ENCODE measurements around the gene POLD3. TPM values are rescaled to one million over a fixed set of nuclear protein-coding genes. Genes with fewer than 3 reads are reported as not detected.
"Not testable (repeated sequence)": the region's sequence is repeated elsewhere in the genome, so short reads cannot be mapped to it uniquely, and the experiment has no call there.

Gene POLD3
- total RNA-seq, 2 donors from 2014 or later, result 38.5 to 52.2 TPM

GRCh38 chr11:74581954-74582547, 10.3 kb upstream of the POLD3 start:
- Mint-ChIP-seq H3K9me3 (no peaks in the 10 kb centered on the region), H3K27me3 (ENCODE audit: insufficient read depth) (peaks cover 3% of the 10 kb centered on the region), H3K36me3 (ENCODE audit: low read depth) (no peaks in the 10 kb centered on the region), H3K4me3 (no peak overlapping the region), H3K4me1 (peaks cover 7% of the 10 kb centered on the region), H3K27ac (no peak overlapping the region)
- no peak overlapping the region for H3K27ac ChIP-seq (ENCODE audit: low read depth, low read length)
- TF ChIP-seq CTCF (conservative IDR thresholded peaks at IDR 0.05), result no peak
- H3K9ac ChIP-seq (ENCODE audit: extremely low read depth, low read length, poor library complexity, severe bottlenecking), result no peak overlapping the region
- no peaks in the 10 kb centered on the region for H3K36me3 ChIP-seq (ENCODE audit: control insufficient read depth, insufficient read depth, low read length)
- no peak for DNase-seq
- no peaks in the 10 kb centered on the region for H3K9me3 ChIP-seq (ENCODE audit: control insufficient read depth, low read length)
- H3K27me3 ChIP-seq (ENCODE audit: control insufficient read depth, insufficient read depth, low read length, poor library complexity, severe bottlenecking), result no peaks in the 10 kb centered on the region
- no peaks in the 10 kb centered on the region for H3K4me1 ChIP-seq (ENCODE audit: control insufficient read depth, insufficient read depth, low read length)
- H3K4me3 ChIP-seq (ENCODE audit: low read length), result no peak overlapping the region
- WGBS, 2 experiments (ENCODE audit: insufficient coverage in 1 of 2, insufficient read length in 1 of 2), result 93 to 100% methylated on average over 2 to 4 of the region's 4 CpGs

GRCh38 chr11:74583024-74583624, 9.3 kb upstream of the POLD3 start:
- no peak overlapping the region for H3K27ac Mint-ChIP-seq
- TF ChIP-seq CTCF (conservative IDR thresholded peaks at IDR 0.05), result no peak

GRCh38 chr11:74590492-74590891, 1.9 kb upstream of the POLD3 start:
- not testable (repeated sequence) for H3K27ac ChIP-seq (ENCODE audit: low read depth, low read length); H3K9ac ChIP-seq (ENCODE audit: extremely low read depth, low read length, poor library complexity, severe bottlenecking); DNase-seq; H3K4me1 ChIP-seq (ENCODE audit: control insufficient read depth, insufficient read depth, low read length); H3K4me3 Mint-ChIP-seq; H3K9me3 Mint-ChIP-seq; H3K9me3 ChIP-seq (ENCODE audit: control insufficient read depth, low read length); H3K4me3 ChIP-seq (ENCODE audit: low read length); H3K27me3 ChIP-seq (ENCODE audit: control insufficient read depth, insufficient read depth, low read length, poor library complexity, severe bottlenecking); H3K27me3 Mint-ChIP-seq (ENCODE audit: insufficient read depth); H3K27ac Mint-ChIP-seq
- H3K4me1 Mint-ChIP-seq, result peaks cover 12% of the 10 kb centered on the region
- 91 to 100% methylated on average over 4 to 7 of the region's 7 CpGs for WGBS, 2 experiments (ENCODE audit: insufficient coverage in 1 of 2, insufficient read length in 1 of 2)
- peaks cover 11% of the 10 kb centered on the region for H3K36me3 Mint-ChIP-seq (ENCODE audit: low read depth)
- H3K36me3 ChIP-seq (ENCODE audit: control insufficient read depth, insufficient read depth, low read length), result peaks cover 15% of the 10 kb centered on the region

More at GRCh38 chr11:74583024-74583624, 9.3 kb upstream of the POLD3 start:
- Histone ChIP-seq H3K4me3 (ENCODE audit: low read length) (no peak overlapping the region), H3K27ac (ENCODE audit: low read depth, low read length) (no peak overlapping the region), H3K9ac (ENCODE audit: extremely low read depth, low read length, poor library complexity, severe bottlenecking) (no peak overlapping the region), H3K36me3 (ENCODE audit: control insufficient read depth, insufficient read depth, low read length) (no peaks in the 10 kb centered on the region), H3K27me3 (ENCODE audit: control insufficient read depth, insufficient read depth, low read length, poor library complexity, severe bottlenecking) (no peaks in the 10 kb centered on the region), H3K4me1 (ENCODE audit: control insufficient read depth, insufficient read depth, low read length) (no peaks in the 10 kb centered on the region), H3K9me3 (ENCODE audit: control insufficient read depth, low read length) (no peaks in the 10 kb centered on the region)
- WGBS, 2 experiments (ENCODE audit: insufficient coverage in 1 of 2, insufficient read length in 1 of 2), result 42 to 59% methylated on average over 2 to 3 of the region's 3 CpGs
- no peaks in the 10 kb centered on the region for H3K9me3 Mint-ChIP-seq
- H3K4me3 Mint-ChIP-seq, result no peak overlapping the region
- H3K36me3 Mint-ChIP-seq (ENCODE audit: low read depth), result no peaks in the 10 kb centered on the region
- no peak for DNase-seq
- peaks cover under 1% of the 10 kb centered on the region for H3K27me3 Mint-ChIP-seq (ENCODE audit: insufficient read depth)
- peaks cover 13% of the 10 kb centered on the region for H3K4me1 Mint-ChIP-seq

Measured in endodermal cell (in vitro differentiated cells).